Pancreas (tissue), 10 donors: ENCODE measurements around the gene GRK2. TPM values are rescaled to one million over a fixed set of nuclear protein-coding genes. Genes with fewer than 3 reads are reported as not detected.
"Not testable (repeated sequence)": the region's sequence is repeated elsewhere in the genome, so short reads cannot be mapped to it uniquely, and the experiment has no call there.

Experiments used
- ATAC-seq, 4 donors: fragments of 200-7000 bp; cut with Tn5 transposase; one replicate each; pipeline versions ENCODE4 v1.8.0 to v1.9.1; 2020; ENCODE audit warnings: mild to moderate bottlenecking in 4 of 4, moderate library complexity in 4 of 4
- DNase-seq, 6 donors: peaks; one replicate each; pipeline ENCODE4 v3.0.0-alpha.2; 2020
- FAIRE-seq: peaks from 2 replicates; lab custom pipeline; 2012; peaks lifted over from hg19 to GRCh38; lab: Jason Lieb, UNC
- H3K27ac ChIP-seq, 4 donors: fragments of 200-600 bp; sonication (generic); 1 replicate in 3 of 4; 2 replicates in 1 of 4; pipeline versions ENCODE4 v1.5.0 to v1.8.0; 2020
- H3K27me3 ChIP-seq, 4 donors: fragments of 200-600 bp; one replicate each; pipeline ENCODE4 v1.8.0; 2021
- H3K36me3 ChIP-seq, 3 donors: fragments of 200-600 bp; sonication (generic) in 1 of 3; one replicate each; pipeline versions ENCODE4 v1.5.0 to v1.8.0; 2020 to 2021
- H3K4me1 ChIP-seq, 3 donors: fragments of 200-600 bp; one replicate each; pipeline ENCODE4 v1.8.0; 2021
- H3K4me3 ChIP-seq, 4 donors: fragments of 200-600 bp; sonication (generic) in 2 of 4; one replicate each; pipeline versions ENCODE4 v1.5.0 to v1.8.0; 2020 to 2021
- H3K9me3 ChIP-seq, 4 donors: fragments of 200-600 bp; one replicate each; pipeline ENCODE4 v1.8.0; 2021
- CTCF ChIP-seq, 4 donors: fragments of 200-600 bp; sonication (generic) in 3 of 4; IDR thresholded peaks; one replicate each; pipeline versions ENCODE4 v1.5.0 to v1.8.0; 2021; ENCODE audit warnings: antibody characterized with exemption in 4 of 4
- WGBS, 2 donors: extraction: QIAGEN DNeasy Blood & Tissue Kit; methylation state at CpG; one replicate each; pipeline ENCODE4 v1.1.7; 2013; 5-methylcytosine and 5-hydroxymethylcytosine counted together
- intact Hi-C, 3 donors: fragments of 100-400 bp; cut with DNase I; formaldehyde crosslinking; loops; one replicate each; pipeline versions ENCODE4 v1.11.1 to v1.14.2; 2022
- polyA plus RNA-seq, 2 donors: library from polyadenylated mRNA; stranded (reverse); fragments of 200-250 nt; gene quantifications; one replicate each; pipeline ENCODE4 v1.2.3, GENCODE V29; 2013
- total RNA-seq, 6 donors: library from RNA; stranded (reverse); fragmentation: NEBNext Ultra II Directional in 4 of 6; extraction: Animal tissue kit (Norgen Biotek cat#: 25700) in 4 of 6; gene quantifications; one replicate each; pipeline versions ENCODE4 v1.2.1 to v1.2.4, GENCODE V29; 2021 to 2023
- donor health status: healthy with polysubstance abuse.
- donor health status: DM: no; HTN: no; CAD: no; lungs with moderate emphysema.
- donor health status: DM: no; HTN: no; CAD: no.
- donor health status: control.
- donor health status: control.
- donor health status: Bipolar disorder and iron deficiency.
- donor health status: DM: yes; HTN: yes; CAD: no.
- donor health status: DM: no; HTN: no; CAD: no.
- donor health status: DM: no; HTN: no; CAD: no.
- donor health status: DM: yes; HTN: yes; CAD: no.

The GRK2 gene
- total and polyA plus RNA-seq, 8 donors = 19.1 to 60.6 (median 24.2) TPM

GRCh38 chr11:67315325-67315909 lies 49.1 kb downstream of the GRK2 start:
- intact Hi-C loops = loop anchor here in 1 of 3 donors (10.0 kb wide), 1 partner anchor 231 kb away; no protein-coding TSS in a partner anchor
- Histone ChIP-seq H3K9me3 (no peaks in the 10 kb centered on the region), H3K27me3 (no peaks in the 10 kb centered on the region), H3K27ac (no peak overlapping the region), H3K36me3 (no peaks in the 10 kb centered on the region), H3K4me3 (no peak overlapping the region), H3K4me1 (peaks cover 0 to 13% (median 6%) of the 10 kb centered on the region in 3 donors)
- DNase-seq (no peak), ATAC-seq (no peak), FAIRE-seq (no peak)
- 72 to 80% methylated on average over 9 of the region's 9 CpGs for WGBS, 2 donors
- no peak for TF ChIP-seq CTCF (IDR thresholded peaks at IDR 0.05)

- no peak for FAIRE-seq
- no peak for DNase-seq
- peak in 2 of 4 donors; percentile 1 for ATAC-seq
- H3K4me1 ChIP-seq = peaks cover 0 to 13% (median 6%) of the 10 kb centered on the region in 3 donors
- peak overlapping the region; percentile 73 to 96 (median 76) for H3K4me3 ChIP-seq
- no peaks in the 10 kb centered on the region for H3K9me3 ChIP-seq
- intact Hi-C loops = loop anchor here in 1 of 3 donors (10.0 kb wide), 1 partner anchor 232 kb away; no protein-coding TSS in a partner anchor
- peak overlapping the region; percentile 77 to 98 (median 85) for H3K27ac ChIP-seq
- 0% methylated on average over 10 of the region's 10 CpGs for WGBS, 2 donors
- TF ChIP-seq CTCF (IDR thresholded peaks at IDR 0.05) = no peak
- H3K27me3 ChIP-seq = no peaks in the 10 kb centered on the region
- no peaks in the 10 kb centered on the region for H3K36me3 ChIP-seq
These were observed 50.6 kb downstream of the GRK2 start for GRCh38 chr11:67316882-67317204.

- TF ChIP-seq CTCF (IDR thresholded peaks at IDR 0.05) = peak; percentile 79 to 88 (median 82)
- 0 to 1% methylated on average over 54 to 55 of the region's 55 CpGs for WGBS, 2 donors
- FAIRE-seq = no peak
- Histone ChIP-seq H3K4me3 (peak overlapping the region; percentile 73 to 96 (median 76)), H3K27me3 (no peaks in the 10 kb centered on the region), H3K4me1 (peaks cover 0 to 13% (median 6%) of the 10 kb centered on the region in 3 donors), H3K27ac (peak overlapping the region; percentile 77 to 98 (median 85)), H3K36me3 (no peaks in the 10 kb centered on the region), H3K9me3 (no peaks in the 10 kb centered on the region)
- intact Hi-C loops = loop anchor here in 1 of 3 donors (10.0 kb wide), 1 partner anchor 233 kb away; no protein-coding TSS in a partner anchor
- DNase-seq = peak; percentile 95 to 99 (median 98)
- peak; percentile 90 to 95 (median 90) for ATAC-seq
These were observed 51.1 kb downstream of the GRK2 start for GRCh38 chr11:67317205-67317887.

GRCh38 chr11:67317888-67318555 lies 51.7 kb downstream of the GRK2 start:
- 0% methylated on average over 51 to 53 of the region's 53 CpGs for WGBS, 2 donors
- intact Hi-C loops = loop anchor here in 1 of 3 donors (10.0 kb wide), 1 partner anchor 233 kb away; no protein-coding TSS in a partner anchor
- Histone ChIP-seq H3K27me3 (no peaks in the 10 kb centered on the region), H3K4me1 (peaks cover 0 to 13% (median 6%) of the 10 kb centered on the region in 3 donors), H3K27ac (peak overlapping the region; percentile 77 to 98 (median 85)), H3K9me3 (no peaks in the 10 kb centered on the region), H3K4me3 (peak overlapping the region; percentile 73 to 96 (median 76)), H3K36me3 (no peaks in the 10 kb centered on the region)
- ATAC-seq (peak; percentile 45 to 64 (median 58)), FAIRE-seq (no peak), DNase-seq (peak in 3 of 6 donors; percentile 70 to 89 (median 80))
- TF ChIP-seq CTCF (IDR thresholded peaks at IDR 0.05) = no peak

- not testable (repeated sequence) for H3K27ac ChIP-seq, ATAC-seq, FAIRE-seq, H3K27me3 ChIP-seq, H3K9me3 ChIP-seq, H3K36me3 ChIP-seq, DNase-seq
- H3K4me1 ChIP-seq = peaks cover 0 to 13% (median 6%) of the 10 kb centered on the region in 3 donors
- intact Hi-C loops = loop anchor here in 1 of 3 donors (10.0 kb wide), 1 partner anchor 234 kb away; no protein-coding TSS in a partner anchor
- WGBS, 2 donors = 77 to 84% methylated on average over 12 of the region's 12 CpGs
- peak overlapping the region in 1 of 4 donors; percentile 78 for H3K4me3 ChIP-seq
These were observed 52.6 kb downstream of the GRK2 start for GRCh38 chr11:67318876-67319275.
